WTC11 (cell line): ENCODE measurements around the gene DPP10.

Experiments
- ATF1 ChIP-seq: sonication (generic); formaldehyde crosslinking; IDR thresholded peaks from 2 replicates; pipeline ENCODE4 v1.8.1; 2023; ENCODE audit warnings: mild to moderate bottlenecking, moderate library complexity, missing genetic modification reagents
- CBFB ChIP-seq: sonication (generic); formaldehyde crosslinking; IDR thresholded peaks from 2 replicates; pipeline ENCODE4 v1.8.1; 2022; ENCODE audit warnings: mild to moderate bottlenecking, low read depth, missing genetic modification reagents
- CDX4 ChIP-seq: fragments of 250-450 bp; sonication (Bioruptor Pico); IDR thresholded peaks from 2 replicates; pipeline ENCODE4 v1.9.0; 2021; ENCODE audit warnings: moderate library complexity, mild to moderate bottlenecking, inconsistent platforms, borderline replicate concordance
- CTCF ChIP-seq: fragments of 200-600 bp; IDR thresholded peaks from 2 replicates; pipeline ENCODE4 v1.8.0; 2022; ENCODE audit warnings: antibody characterized with exemption
- E2F5 ChIP-seq: sonication (generic); formaldehyde crosslinking; IDR thresholded peaks from 2 replicates; pipeline ENCODE4 v1.8.1; 2022; ENCODE audit warnings: mild to moderate bottlenecking, moderate library complexity, missing genetic modification reagents
- FOXJ3 ChIP-seq: sonication (generic); formaldehyde crosslinking; IDR thresholded peaks from 2 replicates; pipeline ENCODE4 v1.9.0; 2021; ENCODE audit warnings: missing genetic modification reagents, mild to moderate bottlenecking, borderline replicate concordance
- USF1 ChIP-seq: sonication (generic); formaldehyde crosslinking; IDR thresholded peaks from 2 replicates; pipeline ENCODE4 v1.8.0; 2022; ENCODE audit warnings: mild to moderate bottlenecking, missing genetic modification reagents

- TF ChIP-seq CBFB (CRISPR knock-in tag) (no peak), CTCF (no peak), CDX4 (CRISPR knock-in tag) (no peak), E2F5 (CRISPR knock-in tag) (no peak), ATF1 (CRISPR knock-in tag) (no peak), USF1 (CRISPR knock-in tag) (no peak), FOXJ3 (CRISPR knock-in tag) (no peak)
Measured at GRCh38 chr2:114717049-114717448, 274.6 kb downstream of the DPP10 start.
